Measurements from ENCODE around the gene MYRFL.

Gene MYRFL

GRCh38 chr12:69951108-69951507 is 126.1 kb downstream of the MYRFL start:
- Histone ChIP-seq H3K27me3 (ENCODE audit: insufficient read depth, poor library complexity, severe bottlenecking) (no peaks in the 10 kb centered on the region), H3K4me1 (ENCODE audit: insufficient read depth, poor library complexity, severe bottlenecking) (no peaks in the 10 kb centered on the region), H3K27ac (ENCODE audit: poor library complexity, severe bottlenecking) (no peak overlapping the region), H3K4me3 (ENCODE audit: severe bottlenecking) (no peak overlapping the region), H3K36me3 (ENCODE audit: low read depth) (no peaks in the 10 kb centered on the region), H3K9me3 (ENCODE audit: severe bottlenecking) (no peaks in the 10 kb centered on the region)
- ATAC-seq (ENCODE audit: low read depth) (no peak), DNase-seq (ENCODE audit: low spot score) (no peak)
- TF ChIP-seq, protein P1, sequence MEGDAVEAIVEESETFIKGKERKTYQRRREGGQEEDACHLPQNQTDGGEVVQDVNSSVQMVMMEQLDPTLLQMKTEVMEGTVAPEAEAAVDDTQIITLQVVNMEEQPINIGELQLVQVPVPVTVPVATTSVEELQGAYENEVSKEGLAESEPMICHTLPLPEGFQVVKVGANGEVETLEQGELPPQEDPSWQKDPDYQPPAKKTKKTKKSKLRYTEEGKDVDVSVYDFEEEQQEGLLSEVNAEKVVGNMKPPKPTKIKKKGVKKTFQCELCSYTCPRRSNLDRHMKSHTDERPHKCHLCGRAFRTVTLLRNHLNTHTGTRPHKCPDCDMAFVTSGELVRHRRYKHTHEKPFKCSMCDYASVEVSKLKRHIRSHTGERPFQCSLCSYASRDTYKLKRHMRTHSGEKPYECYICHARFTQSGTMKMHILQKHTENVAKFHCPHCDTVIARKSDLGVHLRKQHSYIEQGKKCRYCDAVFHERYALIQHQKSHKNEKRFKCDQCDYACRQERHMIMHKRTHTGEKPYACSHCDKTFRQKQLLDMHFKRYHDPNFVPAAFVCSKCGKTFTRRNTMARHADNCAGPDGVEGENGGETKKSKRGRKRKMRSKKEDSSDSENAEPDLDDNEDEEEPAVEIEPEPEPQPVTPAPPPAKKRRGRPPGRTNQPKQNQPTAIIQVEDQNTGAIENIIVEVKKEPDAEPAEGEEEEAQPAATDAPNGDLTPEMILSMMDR (IDR thresholded peaks at IDR 0.05; ENCODE audit: poor library complexity, severe bottlenecking): no peak

- Histone ChIP-seq H3K27ac (ENCODE audit: poor library complexity, severe bottlenecking) (no peak overlapping the region), H3K4me1 (ENCODE audit: insufficient read depth, poor library complexity, severe bottlenecking) (no peaks in the 10 kb centered on the region), H3K36me3 (ENCODE audit: low read depth) (no peaks in the 10 kb centered on the region), H3K4me3 (ENCODE audit: severe bottlenecking) (no peak overlapping the region), H3K27me3 (ENCODE audit: insufficient read depth, poor library complexity, severe bottlenecking) (no peaks in the 10 kb centered on the region), H3K9me3 (ENCODE audit: severe bottlenecking) (no peaks in the 10 kb centered on the region)
- TF ChIP-seq, protein P1 (IDR thresholded peaks at IDR 0.05; ENCODE audit: poor library complexity, severe bottlenecking): no peak
- DNase-seq (ENCODE audit: low spot score): no peak
- ATAC-seq (ENCODE audit: low read depth): no peak
These were observed 127.9 kb downstream of the MYRFL start for GRCh38 chr12:69952890-69953289.

DNA sequence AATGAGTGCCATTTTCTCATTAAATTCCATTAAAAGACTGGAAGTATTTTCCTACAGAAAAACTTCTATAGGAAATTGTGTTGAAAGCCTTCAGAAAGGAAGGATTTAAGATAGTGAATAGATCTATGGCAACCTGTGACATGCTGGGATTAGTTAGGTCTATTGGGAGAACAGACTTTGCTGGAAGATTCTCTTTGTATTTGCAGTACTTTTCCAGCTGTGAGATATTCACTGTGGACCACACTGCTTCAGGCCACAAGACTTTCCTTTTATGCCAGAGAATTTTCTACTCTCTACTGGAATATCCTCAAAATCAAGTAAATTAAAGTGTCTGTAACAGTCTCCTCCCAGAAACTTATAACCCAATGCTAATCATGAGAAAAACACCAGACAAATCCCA is 136.2 kb downstream of the MYRFL start:
- Histone ChIP-seq H3K9me3 (ENCODE audit: severe bottlenecking) (no peaks in the 10 kb centered on the region), H3K4me3 (ENCODE audit: severe bottlenecking) (no peak overlapping the region), H3K27me3 (ENCODE audit: insufficient read depth, poor library complexity, severe bottlenecking) (no peaks in the 10 kb centered on the region), H3K27ac (ENCODE audit: poor library complexity, severe bottlenecking) (no peak overlapping the region), H3K36me3 (ENCODE audit: low read depth) (no peaks in the 10 kb centered on the region), H3K4me1 (ENCODE audit: insufficient read depth, poor library complexity, severe bottlenecking) (peaks cover 8% of the 10 kb centered on the region)
- no peak for ATAC-seq (ENCODE audit: low read depth)
- DNase-seq (ENCODE audit: low spot score): no peak
- TF ChIP-seq, protein P1 (IDR thresholded peaks at IDR 0.05; ENCODE audit: poor library complexity, severe bottlenecking): no peak

DNA sequence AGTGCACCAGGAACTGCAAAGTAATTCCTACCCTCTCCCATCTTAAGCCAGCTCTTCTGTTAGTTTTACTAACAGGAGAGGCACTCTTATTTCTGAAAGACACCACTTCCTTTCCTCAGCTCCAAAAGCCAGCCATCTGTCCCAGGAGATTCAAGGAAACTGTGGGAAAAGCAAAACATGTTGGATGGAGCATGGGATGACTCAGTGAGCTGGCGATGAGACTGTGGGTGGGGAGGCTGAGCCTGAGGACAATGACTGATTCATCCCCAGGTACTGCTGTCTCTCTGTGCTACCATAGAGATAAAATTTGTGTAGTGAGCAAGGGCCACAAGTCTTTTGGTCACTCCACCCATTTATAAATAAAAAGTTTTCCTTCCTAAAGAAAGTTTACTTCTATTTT is 141.4 kb downstream of the MYRFL start:
- TF ChIP-seq, protein P1 (IDR thresholded peaks at IDR 0.05; ENCODE audit: poor library complexity, severe bottlenecking): no peak
- peak overlapping the region; percentile 91 for H3K27ac ChIP-seq (ENCODE audit: poor library complexity, severe bottlenecking)
- peak; percentile 95 for ATAC-seq (ENCODE audit: low read depth)
- H3K4me3 ChIP-seq (ENCODE audit: severe bottlenecking): no peak overlapping the region
- H3K36me3 ChIP-seq (ENCODE audit: low read depth): no peaks in the 10 kb centered on the region
- H3K4me1 ChIP-seq (ENCODE audit: insufficient read depth, poor library complexity, severe bottlenecking): peaks cover 20% of the 10 kb centered on the region
- no peaks in the 10 kb centered on the region for H3K9me3 ChIP-seq (ENCODE audit: severe bottlenecking)
- peak; percentile 73 for DNase-seq (ENCODE audit: low spot score)
- no peaks in the 10 kb centered on the region for H3K27me3 ChIP-seq (ENCODE audit: insufficient read depth, poor library complexity, severe bottlenecking)

- TF ChIP-seq, protein P1 (IDR thresholded peaks at IDR 0.05; ENCODE audit: poor library complexity, severe bottlenecking): no peak
- H3K36me3 ChIP-seq (ENCODE audit: low read depth): no peaks in the 10 kb centered on the region
- H3K4me3 ChIP-seq (ENCODE audit: severe bottlenecking): no peak overlapping the region
- no peaks in the 10 kb centered on the region for H3K9me3 ChIP-seq (ENCODE audit: severe bottlenecking)
- H3K27me3 ChIP-seq (ENCODE audit: insufficient read depth, poor library complexity, severe bottlenecking): no peaks in the 10 kb centered on the region
- peaks cover 20% of the 10 kb centered on the region for H3K4me1 ChIP-seq (ENCODE audit: insufficient read depth, poor library complexity, severe bottlenecking)
- DNase-seq (ENCODE audit: low spot score) (no peak), ATAC-seq (ENCODE audit: low read depth) (peak; percentile 95)
- H3K27ac ChIP-seq (ENCODE audit: poor library complexity, severe bottlenecking): peak overlapping the region; percentile 91
These were observed 141.8 kb downstream of the MYRFL start for GRCh38 chr12:69966839-69967238.

Data from RWPE2 (cell line).